SK-N-SH (cell line): ENCODE measurements around the gene SP9. TPM values are rescaled to one million over a fixed set of nuclear protein-coding genes. Genes with fewer than 3 reads are reported as not detected.

Source experiments
- CTCF ChIA-PET: fragments of 300-600, 350-600 bp; formaldehyde crosslinking; extraction: SDS; loops from one replicate; lab custom pipeline; 2021; lab: Yijun Ruan, JAX
- POLR2A ChIA-PET: fragments of 350-600 bp; sonication (Branson Sonifier 250); formaldehyde crosslinking; extraction: SDS; loops from one replicate; lab custom pipeline; 2020; ENCODE audit warnings: antibody characterized with exemption, inconsistent platforms; lab: Yijun Ruan, JAX
- DNase-seq: peaks from one replicate; pipeline ENCODE4 v3.0.0; 2012
- H2AFZ ChIP-seq: fragments of 200-600 bp; sonication (generic); 2 replicates; pipeline ENCODE4 v1.8.1; 2016; ENCODE audit warnings: antibody characterized with exemption, mild to moderate bottlenecking, low read depth
- H3F3A ChIP-seq: fragments of 200-600 bp; sonication (generic); replicated peaks from 2 replicates; pipeline ENCODE3; 2016; ENCODE audit warnings: antibody characterized with exemption, mild to moderate bottlenecking; ENCODE audit not compliant: insufficient read depth
- H3K27ac ChIP-seq, 2 experiments: fragments of 200-500 bp in 1 of 2; fragments of 200-600 bp in 1 of 2; sonication (Bioruptor generic) in 1 of 2; sonication (generic), shearing (Covaris generic) in 1 of 2; 2 replicates each; pipeline versions ENCODE4 v1.5.1 to v1.6.1; 2014 to 2016; ENCODE audit warnings: low read depth in 2 of 2, inconsistent platforms in 1 of 2, low read length in 1 of 2, mild to moderate bottlenecking in 1 of 2, mixed read lengths in 1 of 2
- H3K27me3 ChIP-seq: fragments of 200-600 bp; sonication (generic), shearing (Covaris generic); 2 replicates; pipeline ENCODE4 v1.6.1; 2016; ENCODE audit warnings: mixed run types; ENCODE audit not compliant: insufficient read depth
- H3K36me3 ChIP-seq, 2 experiments: fragments of 200-500 bp in 1 of 2; fragments of 200-600 bp in 1 of 2; sonication (Bioruptor generic) in 1 of 2; sonication (generic) in 1 of 2; replicated peaks in 1 of 2; 2 replicates each; pipeline versions ENCODE3 to v1.5.1; 2014 to 2016; ENCODE audit warnings: low read length in 1 of 2, mild to moderate bottlenecking in 1 of 2; ENCODE audit not compliant: insufficient read depth in 2 of 2, control insufficient read depth in 1 of 2
- H3K4me1 ChIP-seq, 2 experiments: fragments of 200-500 bp in 1 of 2; fragments of 200-600 bp in 1 of 2; sonication (Bioruptor generic) in 1 of 2; sonication (generic), shearing (Covaris generic) in 1 of 2; 2 replicates each; pipeline versions ENCODE4 v1.5.1 to v1.6.1; 2014 to 2016; ENCODE audit warnings: low read depth in 1 of 2, low read length in 1 of 2, mixed run types in 1 of 2; ENCODE audit not compliant: insufficient read depth in 2 of 2, control insufficient read depth in 1 of 2
- H3K4me2 ChIP-seq: fragments of 200-600 bp; sonication (generic), shearing (Covaris generic); 2 replicates; pipeline ENCODE4 v1.6.1; 2017; ENCODE audit warnings: mixed run types
- H3K4me3 ChIP-seq, 2 experiments: fragments of 200-500 bp in 1 of 2; fragments of 200-600 bp in 1 of 2; sonication (Bioruptor generic) in 1 of 2; sonication (generic), shearing (Covaris generic) in 1 of 2; 2 replicates each; pipeline versions ENCODE4 v1.5.1 to v1.8.1; 2014 to 2016; ENCODE audit warnings: low read depth in 2 of 2, inconsistent platforms in 1 of 2, low read length in 1 of 2, mild to moderate bottlenecking in 1 of 2, mixed read lengths in 1 of 2, moderate library complexity in 1 of 2
- H3K79me2 ChIP-seq: fragments of 200-600 bp; sonication (generic); 2 replicates; pipeline ENCODE4 v1.8.1; 2017; ENCODE audit warnings: mild to moderate bottlenecking; ENCODE audit not compliant: insufficient read depth
- H3K9ac ChIP-seq: fragments of 200-600 bp; sonication (generic); 2 replicates; pipeline ENCODE4 v1.6.1; 2017; ENCODE audit warnings: mixed run types
- H3K9me2 ChIP-seq: fragments of 200-600 bp; sonication (generic); 2 replicates; pipeline ENCODE4 v1.6.1; 2017; ENCODE audit warnings: mixed run types
- H3K9me3 ChIP-seq: fragments of 200-600 bp; sonication (generic); 2 replicates; pipeline ENCODE4 v1.6.1; 2017; ENCODE audit warnings: mixed run types, mild to moderate bottlenecking, moderate library complexity
- H4K20me1 ChIP-seq: fragments of 200-600 bp; sonication (generic); 2 replicates; pipeline ENCODE4 v1.6.1; 2017; ENCODE audit warnings: mild to moderate bottlenecking, mixed run types; ENCODE audit not compliant: insufficient read depth
- CHD2 ChIP-seq: fragments of 150-350 bp; IDR thresholded peaks from 2 replicates; pipeline ENCODE4 v1.6.1; 2018; ENCODE audit warnings: low read length; ENCODE audit not compliant: partially characterized antibody
- ELF1 ChIP-seq: IDR thresholded peaks from 2 replicates; pipeline ENCODE4 v1.4.0; 2012
- EP300 ChIP-seq, 2 experiments: IDR thresholded peaks; 2 replicates each; pipeline versions ENCODE4 v1.4.0 to v1.6.1; 2012; ENCODE audit warnings: borderline replicate concordance in 1 of 2, low read depth in 1 of 2, low read length in 1 of 2
- EZH2phosphoT487 ChIP-seq: fragments of 200-600 bp; sonication (generic); IDR thresholded peaks from 2 replicates; pipeline ENCODE4 v1.6.1; 2017; ENCODE audit warnings: low read depth, mixed run types, mild to moderate bottlenecking, antibody characterized with exemption, moderate library complexity, borderline replicate concordance
- FOXJ3 ChIP-seq: sonication (generic); formaldehyde crosslinking; IDR thresholded peaks from 2 replicates; pipeline ENCODE4 v1.5.1; 2020; ENCODE audit warnings: mild to moderate bottlenecking, missing genetic modification reagents
- MXI1 ChIP-seq: IDR thresholded peaks from 2 replicates; pipeline ENCODE4 v1.6.1; 2012; ENCODE audit warnings: mild to moderate bottlenecking, low read depth, low read length, improper control_type of control experiment
- RAD21 ChIP-seq: IDR thresholded peaks from 2 replicates; pipeline ENCODE4 v1.6.1; 2012; ENCODE audit warnings: mild to moderate bottlenecking, low read length
- RFX5 ChIP-seq: IDR thresholded peaks from 2 replicates; pipeline ENCODE4 v1.6.1; 2012; ENCODE audit warnings: mild to moderate bottlenecking, improper control_type of control experiment, low read length
- TAF1 ChIP-seq: IDR thresholded peaks from 2 replicates; pipeline ENCODE4 v1.6.1; 2012; ENCODE audit warnings: low read depth, mild to moderate bottlenecking, low read length, moderate library complexity, borderline replicate concordance
- USF1 ChIP-seq: IDR thresholded peaks from 2 replicates; pipeline ENCODE4 v1.4.0; 2012; ENCODE audit warnings: low read depth, borderline replicate concordance
- ZBTB33 ChIP-seq: IDR thresholded peaks from 2 replicates; pipeline ENCODE4 v1.4.0; 2012; ENCODE audit warnings: low read depth, borderline replicate concordance
- WGBS: methylation state at CpG from one replicate; pipeline ENCODE4 v1.1.6; 2017; ENCODE audit warnings: low lambda C conversion rate; 5-methylcytosine and 5-hydroxymethylcytosine counted together
- polyA plus RNA-seq, 3 experiments: library from polyadenylated mRNA; depleted of rRNA; stranded (reverse); fragments of >200 nt; gene quantifications; 2 replicates each; pipeline ENCODE4 v1.2.3, GENCODE V29; 2012

The SP9 gene
- polyA plus RNA-seq, 1 of the 3 experiments (the other 2 are of a cell fraction), result not detected

- H3K36me3 ChIP-seq, result no peaks in the 10 kb centered on the region
- H2AFZ ChIP-seq, result peak overlapping the region; percentile 41; the same call in 1 of the 2 replicates
- peak overlapping the region; percentile 66 for H3K4me2 ChIP-seq
- H4K20me1 ChIP-seq, result no peaks in the 10 kb centered on the region
- ChIA-PET CTCF (interaction anchor here (1.1 to 4.7 kb wide), 5 partner anchors 8 to 923 kb away, joined by 3 to 19 read pairs (median 7); partner anchors contain the start of gene SP9), POLR2A (no interaction called here)
- H3K9ac ChIP-seq, result no peak overlapping the region
- H3K9me2 ChIP-seq, result no peaks in the 10 kb centered on the region
- H3K4me3 ChIP-seq, result peak overlapping the region; percentile 4 to 26; a peak in 2 of 4 replicates
- no peaks in the 10 kb centered on the region for H3K9me3 ChIP-seq
- H3F3A ChIP-seq, result no peaks in the 10 kb centered on the region
- no peak for DNase-seq
- H3K79me2 ChIP-seq, result no peaks in the 10 kb centered on the region
- peaks cover 63% of the 10 kb centered on the region for H3K27me3 ChIP-seq
- TF ChIP-seq EZH2phosphoT487, result peak; percentile 79; the same call in 1 of the 2 replicates
- TF ChIP-seq RAD21, result no peak
- TF ChIP-seq USF1, result no peak
- TF ChIP-seq TAF1, result no peak
- no peak for TF ChIP-seq CHD2
- no peak for TF ChIP-seq RFX5
- no peak for TF ChIP-seq ZBTB33
- TF ChIP-seq ELF1, result no peak
- no peak for TF ChIP-seq FOXJ3
- 15% methylated on average over 23 of the region's 63 CpGs for WGBS
- no peak overlapping the region for H3K27ac ChIP-seq
- H3K4me1 ChIP-seq, result peaks cover 0 to 18% of the 10 kb centered on the region in 2 experiments; a peak in 3 of 4 replicates
These were observed 8.4 kb upstream of the SP9 start for GRCh38 chr2:174326161-174327020.

GRCh38 chr2:174327021-174327840, 7.5 kb upstream of the SP9 start:
- no peaks in the 10 kb centered on the region for H3K9me3 ChIP-seq
- no peaks in the 10 kb centered on the region for H3K9me2 ChIP-seq
- H3K27ac ChIP-seq, result no peak overlapping the region
- H3K9ac ChIP-seq, result no peak overlapping the region
- H3K4me1 ChIP-seq, result peaks cover 0 to 18% of the 10 kb centered on the region in 2 experiments; a peak in 3 of 4 replicates
- DNase-seq, result peak; percentile 70
- H3F3A ChIP-seq, result no peaks in the 10 kb centered on the region
- peak overlapping the region; percentile 66; the same call in 1 of the 2 replicates for H3K4me2 ChIP-seq
- no peaks in the 10 kb centered on the region for H3K36me3 ChIP-seq
- no peaks in the 10 kb centered on the region for H3K79me2 ChIP-seq
- H3K27me3 ChIP-seq, result peaks cover 72% of the 10 kb centered on the region
- CTCF ChIA-PET, result interaction anchor here (1.3 to 4.7 kb wide), 4 partner anchors 9 to 924 kb away, joined by 3 to 19 read pairs (median 8); no protein-coding TSS in a partner anchor
- POLR2A ChIA-PET, result no interaction called here
- no peak overlapping the region for H2AFZ ChIP-seq
- WGBS, result 20% methylated on average over 22 of the region's 41 CpGs
- no peaks in the 10 kb centered on the region for H4K20me1 ChIP-seq
- H3K4me3 ChIP-seq, result peak overlapping the region; percentile 4 to 26; a peak in 2 of 4 replicates
- peak; percentile 66 for TF ChIP-seq MXI1
- TF ChIP-seq EP300 (IDR thresholded peaks at IDR 0.05; ENCODE audit: borderline replicate concordance in 1 of 2, low read depth in 1 of 2, low read length in 1 of 2), result no peak
